H1 (cell line): ENCODE results near the gene TFPI2. TPM values are rescaled to one million over a fixed set of nuclear protein-coding genes. Genes with fewer than 3 reads are reported as not detected.

ENCODE experiments used
- CEBPB ChIP-seq: IDR thresholded peaks from 2 replicates; pipeline ENCODE4 v1.6.1; 2012; ENCODE audit warnings: low read depth, low read length
- CTCF ChIP-seq, 3 experiments: IDR thresholded peaks; 1 replicate in 2 of 3; 2 replicates in 1 of 3; pipeline versions ENCODE4 v1.5.1 to v1.6.1; 2011; ENCODE audit warnings: low read length in 3 of 3, mild to moderate bottlenecking in 3 of 3, inconsistent platforms in 2 of 3, low read depth in 1 of 3, moderate library complexity in 1 of 3; ENCODE audit not compliant: insufficient read depth in 1 of 3; ENCODE audit errors: control extremely low read depth in 1 of 3
- EZH2 ChIP-seq: fragments of 200-600 bp; sonication (generic); IDR thresholded peaks from 2 replicates; pipeline ENCODE4 v1.7.1; 2012; ENCODE audit warnings: low read depth, mild to moderate bottlenecking, moderate library complexity, low read length, inconsistent platforms; ENCODE audit not compliant: severe bottlenecking
- GTF2F1 ChIP-seq: IDR thresholded peaks from 2 replicates; pipeline ENCODE4 v1.6.1; 2012; ENCODE audit warnings: low read depth, low read length, improper control_type of control experiment, borderline replicate concordance
- RBBP5 ChIP-seq: IDR thresholded peaks from 2 replicates; pipeline ENCODE4 v1.7.1; 2012; ENCODE audit warnings: low read depth, mild to moderate bottlenecking, inconsistent platforms, low read length, moderate library complexity, borderline replicate concordance
- polyA plus RNA-seq, 7 experiments: library from polyadenylated mRNA; depleted of rRNA in 3 of 7; stranded (reverse) in 5 of 7; unstranded in 2 of 7; fragments of >200 nt in 5 of 7; fragments of 200-250 nt in 2 of 7; gene quantifications; 1 replicate in 5 of 7; 2 replicates in 1 of 7; 4 replicates in 1 of 7; pipeline versions ENCODE4 v1.2.1 to v1.2.3, GENCODE V29; 2011 to 2013; ENCODE audit warnings: missing spikeins in 2 of 7, mixed read lengths in 2 of 7
- total RNA-seq: library from RNA; stranded (reverse); fragmentation: NEBNext Ultra II Directional; extraction: Animal tissue kit (Norgen Biotek cat#: 25700); gene quantifications from 2 replicates; pipeline ENCODE4 v1.2.1, GENCODE V29; 2021
- TF ChIP-seq, protein P1 (sequence below): fragments of 300-600 bp; sonication (generic); IDR thresholded peaks from 2 replicates; pipeline ENCODE4 v1.7.1; 2012; ENCODE audit warnings: low read length, moderate library complexity, mild to moderate bottlenecking, inconsistent platforms; ENCODE audit not compliant: insufficient replicate concordance

The TFPI2 gene
- total and polyA plus RNA-seq, 2 of the 8 experiments (the other 6 are each of a cell fraction or from before 2014, with no cell fraction given) = 6.8 to 8.9 TPM

DNA sequence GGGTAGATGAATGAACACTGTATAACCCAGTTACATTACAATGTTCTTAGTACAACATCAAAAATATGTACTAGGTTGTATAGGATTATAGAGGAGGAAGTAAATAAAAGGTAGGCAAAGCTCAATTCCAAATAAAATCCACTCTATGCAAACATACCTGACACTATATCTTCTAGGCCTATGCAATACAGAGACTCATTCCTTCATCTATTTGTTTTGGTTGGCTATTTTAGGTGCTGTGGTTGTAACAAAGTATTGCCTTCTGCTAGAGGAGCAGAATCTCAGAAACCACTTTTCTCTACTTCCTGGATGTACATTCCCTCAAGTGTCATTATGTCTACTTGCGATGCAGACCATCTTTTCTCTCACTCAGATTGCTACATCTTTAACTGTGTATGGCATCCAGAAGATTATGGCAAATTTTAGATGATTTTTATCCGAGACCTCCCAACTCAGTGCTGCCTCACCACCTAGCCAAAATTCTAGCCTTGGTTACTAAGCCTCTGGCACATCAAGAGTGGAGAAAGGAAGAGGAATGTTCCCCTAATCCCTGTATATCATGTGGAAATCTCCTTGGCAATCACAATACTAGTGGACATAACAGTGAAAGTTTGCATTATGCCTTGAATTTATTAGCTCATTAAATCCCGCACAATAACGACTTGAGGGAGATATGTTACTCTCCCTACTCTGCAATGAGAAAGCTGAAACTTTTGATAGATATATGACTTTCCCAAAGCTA is 5.5 kb upstream of the TFPI2 start (continued):
- TF ChIP-seq, protein P1, sequence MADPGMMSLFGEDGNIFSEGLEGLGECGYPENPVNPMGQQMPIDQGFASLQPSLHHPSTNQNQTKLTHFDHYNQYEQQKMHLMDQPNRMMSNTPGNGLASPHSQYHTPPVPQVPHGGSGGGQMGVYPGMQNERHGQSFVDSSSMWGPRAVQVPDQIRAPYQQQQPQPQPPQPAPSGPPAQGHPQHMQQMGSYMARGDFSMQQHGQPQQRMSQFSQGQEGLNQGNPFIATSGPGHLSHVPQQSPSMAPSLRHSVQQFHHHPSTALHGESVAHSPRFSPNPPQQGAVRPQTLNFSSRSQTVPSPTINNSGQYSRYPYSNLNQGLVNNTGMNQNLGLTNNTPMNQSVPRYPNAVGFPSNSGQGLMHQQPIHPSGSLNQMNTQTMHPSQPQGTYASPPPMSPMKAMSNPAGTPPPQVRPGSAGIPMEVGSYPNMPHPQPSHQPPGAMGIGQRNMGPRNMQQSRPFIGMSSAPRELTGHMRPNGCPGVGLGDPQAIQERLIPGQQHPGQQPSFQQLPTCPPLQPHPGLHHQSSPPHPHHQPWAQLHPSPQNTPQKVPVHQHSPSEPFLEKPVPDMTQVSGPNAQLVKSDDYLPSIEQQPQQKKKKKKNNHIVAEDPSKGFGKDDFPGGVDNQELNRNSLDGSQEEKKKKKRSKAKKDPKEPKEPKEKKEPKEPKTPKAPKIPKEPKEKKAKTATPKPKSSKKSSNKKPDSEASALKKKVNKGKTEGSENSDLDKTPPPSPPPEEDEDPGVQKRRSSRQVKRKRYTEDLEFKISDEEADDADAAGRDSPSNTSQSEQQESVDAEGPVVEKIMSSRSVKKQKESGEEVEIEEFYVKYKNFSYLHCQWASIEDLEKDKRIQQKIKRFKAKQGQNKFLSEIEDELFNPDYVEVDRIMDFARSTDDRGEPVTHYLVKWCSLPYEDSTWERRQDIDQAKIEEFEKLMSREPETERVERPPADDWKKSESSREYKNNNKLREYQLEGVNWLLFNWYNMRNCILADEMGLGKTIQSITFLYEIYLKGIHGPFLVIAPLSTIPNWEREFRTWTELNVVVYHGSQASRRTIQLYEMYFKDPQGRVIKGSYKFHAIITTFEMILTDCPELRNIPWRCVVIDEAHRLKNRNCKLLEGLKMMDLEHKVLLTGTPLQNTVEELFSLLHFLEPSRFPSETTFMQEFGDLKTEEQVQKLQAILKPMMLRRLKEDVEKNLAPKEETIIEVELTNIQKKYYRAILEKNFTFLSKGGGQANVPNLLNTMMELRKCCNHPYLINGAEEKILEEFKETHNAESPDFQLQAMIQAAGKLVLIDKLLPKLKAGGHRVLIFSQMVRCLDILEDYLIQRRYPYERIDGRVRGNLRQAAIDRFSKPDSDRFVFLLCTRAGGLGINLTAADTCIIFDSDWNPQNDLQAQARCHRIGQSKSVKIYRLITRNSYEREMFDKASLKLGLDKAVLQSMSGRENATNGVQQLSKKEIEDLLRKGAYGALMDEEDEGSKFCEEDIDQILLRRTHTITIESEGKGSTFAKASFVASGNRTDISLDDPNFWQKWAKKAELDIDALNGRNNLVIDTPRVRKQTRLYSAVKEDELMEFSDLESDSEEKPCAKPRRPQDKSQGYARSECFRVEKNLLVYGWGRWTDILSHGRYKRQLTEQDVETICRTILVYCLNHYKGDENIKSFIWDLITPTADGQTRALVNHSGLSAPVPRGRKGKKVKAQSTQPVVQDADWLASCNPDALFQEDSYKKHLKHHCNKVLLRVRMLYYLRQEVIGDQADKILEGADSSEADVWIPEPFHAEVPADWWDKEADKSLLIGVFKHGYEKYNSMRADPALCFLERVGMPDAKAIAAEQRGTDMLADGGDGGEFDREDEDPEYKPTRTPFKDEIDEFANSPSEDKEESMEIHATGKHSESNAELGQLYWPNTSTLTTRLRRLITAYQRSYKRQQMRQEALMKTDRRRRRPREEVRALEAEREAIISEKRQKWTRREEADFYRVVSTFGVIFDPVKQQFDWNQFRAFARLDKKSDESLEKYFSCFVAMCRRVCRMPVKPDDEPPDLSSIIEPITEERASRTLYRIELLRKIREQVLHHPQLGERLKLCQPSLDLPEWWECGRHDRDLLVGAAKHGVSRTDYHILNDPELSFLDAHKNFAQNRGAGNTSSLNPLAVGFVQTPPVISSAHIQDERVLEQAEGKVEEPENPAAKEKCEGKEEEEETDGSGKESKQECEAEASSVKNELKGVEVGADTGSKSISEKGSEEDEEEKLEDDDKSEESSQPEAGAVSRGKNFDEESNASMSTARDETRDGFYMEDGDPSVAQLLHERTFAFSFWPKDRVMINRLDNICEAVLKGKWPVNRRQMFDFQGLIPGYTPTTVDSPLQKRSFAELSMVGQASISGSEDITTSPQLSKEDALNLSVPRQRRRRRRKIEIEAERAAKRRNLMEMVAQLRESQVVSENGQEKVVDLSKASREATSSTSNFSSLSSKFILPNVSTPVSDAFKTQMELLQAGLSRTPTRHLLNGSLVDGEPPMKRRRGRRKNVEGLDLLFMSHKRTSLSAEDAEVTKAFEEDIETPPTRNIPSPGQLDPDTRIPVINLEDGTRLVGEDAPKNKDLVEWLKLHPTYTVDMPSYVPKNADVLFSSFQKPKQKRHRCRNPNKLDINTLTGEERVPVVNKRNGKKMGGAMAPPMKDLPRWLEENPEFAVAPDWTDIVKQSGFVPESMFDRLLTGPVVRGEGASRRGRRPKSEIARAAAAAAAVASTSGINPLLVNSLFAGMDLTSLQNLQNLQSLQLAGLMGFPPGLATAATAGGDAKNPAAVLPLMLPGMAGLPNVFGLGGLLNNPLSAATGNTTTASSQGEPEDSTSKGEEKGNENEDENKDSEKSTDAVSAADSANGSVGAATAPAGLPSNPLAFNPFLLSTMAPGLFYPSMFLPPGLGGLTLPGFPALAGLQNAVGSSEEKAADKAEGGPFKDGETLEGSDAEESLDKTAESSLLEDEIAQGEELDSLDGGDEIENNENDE = no peak
- TF ChIP-seq RBBP5 (no peak), GTF2F1 (no peak), CTCF (IDR thresholded peaks at IDR 0.05; ENCODE audit: control extremely low read depth in 1 of 3, insufficient read depth in 1 of 3, low read depth in 1 of 3, low read length in 3 of 3) (no peak), CEBPB (no peak), EZH2 (no peak)
